Fibroblast of skin of left quadriceps (primary cell): ENCODE data around the gene OR1L1.

Source experiments
- DNase-seq, 2 experiments: peaks; one replicate each; pipeline ENCODE4 v3.0.0-alpha.2; 2013; ENCODE audit warnings: low read depth in 2 of 2

The OR1L1 gene, protein sequence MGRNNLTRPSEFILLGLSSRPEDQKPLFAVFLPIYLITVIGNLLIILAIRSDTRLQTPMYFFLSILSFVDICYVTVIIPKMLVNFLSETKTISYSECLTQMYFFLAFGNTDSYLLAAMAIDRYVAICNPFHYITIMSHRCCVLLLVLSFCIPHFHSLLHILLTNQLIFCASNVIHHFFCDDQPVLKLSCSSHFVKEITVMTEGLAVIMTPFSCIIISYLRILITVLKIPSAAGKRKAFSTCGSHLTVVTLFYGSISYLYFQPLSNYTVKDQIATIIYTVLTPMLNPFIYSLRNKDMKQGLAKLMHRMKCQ

DNA sequence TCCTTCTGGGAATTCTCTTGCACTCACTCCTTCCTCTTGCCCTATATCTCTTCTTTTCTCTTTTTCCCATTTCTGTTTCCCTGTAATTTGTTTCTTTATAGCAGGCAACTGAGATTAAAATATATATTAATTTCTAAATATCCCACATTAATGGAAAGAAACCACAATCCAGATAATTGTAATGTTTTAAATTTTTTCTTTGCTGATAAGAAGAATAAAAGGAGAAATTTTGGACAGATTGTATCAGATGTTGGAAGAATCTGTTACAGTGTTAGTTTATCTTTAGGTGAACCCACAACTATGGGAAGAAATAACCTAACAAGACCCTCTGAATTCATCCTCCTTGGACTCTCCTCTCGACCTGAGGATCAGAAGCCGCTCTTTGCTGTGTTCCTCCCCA, at the start of gene OR1L1:
Gene OR1L1 (plus strand): TSS at position 301 of the 400 bp plus-strand sequence. CDS start 0 bp downstream, at position 301.
- DNase-seq = no peak

DNA sequence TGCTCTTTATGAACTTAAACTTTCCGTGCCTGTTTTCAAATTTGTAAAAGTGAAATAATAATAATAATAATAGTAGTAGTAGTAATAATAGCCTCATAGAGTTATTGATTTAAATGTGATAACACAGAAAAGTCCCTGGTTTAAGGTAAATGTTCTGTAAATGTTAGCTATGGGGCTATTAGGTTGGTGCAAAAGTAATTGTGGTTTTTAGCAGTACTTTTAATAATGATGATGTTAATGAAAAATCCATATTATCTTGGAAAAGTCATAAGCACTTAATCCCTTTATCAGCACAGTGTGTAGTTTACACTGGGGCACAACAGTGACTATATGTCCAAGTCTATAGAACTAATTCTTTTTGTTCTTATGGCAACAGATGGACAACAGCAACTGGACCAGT, 47.2 kb upstream of the OR1L1 start, which contains the start of gene OR1Q1:
Gene OR1Q1 (plus strand): TSS at position 377 of the 400 bp plus-strand sequence. CDS start 0 bp downstream, at position 377.
- no peak for DNase-seq

DNA sequence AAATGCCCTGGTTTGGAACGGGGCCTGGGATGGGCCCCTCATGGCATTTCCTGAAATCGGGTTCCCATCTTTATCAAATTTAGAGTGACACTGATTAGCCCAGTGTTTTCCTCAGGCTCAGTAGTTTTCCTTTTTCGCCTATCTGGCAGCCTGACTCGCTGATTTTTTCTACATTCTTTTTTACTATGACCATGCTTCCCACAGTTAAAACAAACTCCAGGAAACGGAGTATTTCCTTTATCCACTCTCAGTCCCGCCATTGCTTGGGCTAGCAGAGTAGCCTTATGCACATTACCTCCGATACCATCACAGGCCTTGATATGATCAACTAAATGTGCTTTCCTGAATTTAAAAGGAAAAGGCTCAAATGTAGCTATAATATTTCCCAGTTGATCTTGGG, 41.5 kb upstream of the OR1L1 start:
- no peak for DNase-seq

DNA sequence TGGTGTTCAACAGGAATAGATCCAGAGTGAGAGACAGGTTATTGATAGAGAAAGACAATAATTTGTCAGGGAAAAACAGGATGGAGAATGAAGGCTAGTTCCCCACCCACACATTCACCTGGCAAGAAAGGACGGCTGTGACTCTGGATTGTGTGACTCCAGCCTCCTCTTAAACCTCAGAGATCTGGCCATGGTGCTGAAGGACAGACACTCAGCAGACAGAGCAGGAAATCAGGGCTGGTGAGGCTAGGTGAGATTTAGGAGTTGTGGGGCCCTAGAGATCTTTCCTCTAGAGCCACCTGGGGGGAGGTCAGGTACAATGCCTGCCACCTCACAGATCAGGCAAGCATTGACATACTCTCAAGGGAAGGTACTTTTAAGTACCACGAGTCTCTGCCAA, 19.3 kb upstream of the OR1L1 start:
- DNase-seq = no peak

DNA sequence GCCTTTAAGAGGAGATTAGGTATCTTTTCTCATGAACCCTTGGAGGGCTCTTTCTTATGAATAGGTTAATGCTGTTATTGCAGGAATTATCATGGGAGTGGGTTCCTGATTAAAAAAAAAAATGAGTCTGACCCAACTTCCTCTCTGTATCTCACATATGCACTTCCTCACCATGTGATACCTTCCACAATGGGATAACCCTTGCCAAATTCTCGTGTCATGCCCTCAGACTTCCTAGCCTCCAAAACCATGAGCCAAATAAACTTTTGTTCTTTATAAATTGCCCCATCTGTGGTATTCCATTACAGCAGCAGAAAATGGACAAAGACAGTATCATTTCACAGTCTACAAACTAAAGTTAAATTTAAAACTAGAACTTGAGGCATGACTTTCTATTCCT, 5.1 kb upstream of the OR1L1 start:
- no peak for DNase-seq

DNA sequence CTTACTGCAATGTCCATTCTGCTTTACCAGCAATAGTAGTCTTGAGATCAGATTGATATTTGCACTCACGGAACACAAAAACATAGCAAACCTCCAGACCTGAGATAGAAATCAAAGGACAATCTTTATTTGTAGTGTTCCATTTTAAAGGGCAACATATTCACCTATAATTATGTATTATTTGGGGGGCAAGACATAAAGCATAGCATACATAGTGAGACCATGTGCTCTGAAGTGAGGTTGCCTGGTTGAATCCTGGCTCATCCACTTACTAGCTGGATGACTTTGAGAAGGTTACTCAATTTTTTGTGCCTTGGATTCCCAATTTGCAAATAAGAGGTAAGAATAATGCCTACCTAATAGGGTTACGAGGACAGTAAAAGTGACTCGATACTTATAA, 4.0 kb upstream of the OR1L1 start, which contains the start of gene OR1B1:
Gene OR1B1 (minus strand): TSS at position 101 of the 400 bp plus-strand sequence.
- no peak for DNase-seq

DNA sequence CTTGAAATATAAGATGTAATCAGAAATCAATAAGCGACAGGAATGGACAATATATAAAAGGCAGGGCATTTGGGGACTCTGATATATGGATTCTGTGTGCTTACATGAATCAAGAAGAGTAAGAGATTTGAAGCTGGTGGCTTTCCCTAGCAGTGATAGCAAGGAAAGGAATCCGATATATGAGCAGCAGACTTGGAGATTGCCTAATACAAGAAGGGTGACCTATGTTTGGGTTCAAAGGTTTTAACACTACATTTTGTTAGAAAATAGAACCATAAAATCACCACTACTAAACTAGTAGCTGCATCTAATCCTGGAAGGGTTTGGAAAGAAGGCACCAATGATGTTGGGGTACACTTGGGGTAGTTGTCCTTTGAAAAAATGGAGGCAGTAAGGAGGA, 11.0 kb downstream of the OR1L1 start:
- DNase-seq = no peak

DNA sequence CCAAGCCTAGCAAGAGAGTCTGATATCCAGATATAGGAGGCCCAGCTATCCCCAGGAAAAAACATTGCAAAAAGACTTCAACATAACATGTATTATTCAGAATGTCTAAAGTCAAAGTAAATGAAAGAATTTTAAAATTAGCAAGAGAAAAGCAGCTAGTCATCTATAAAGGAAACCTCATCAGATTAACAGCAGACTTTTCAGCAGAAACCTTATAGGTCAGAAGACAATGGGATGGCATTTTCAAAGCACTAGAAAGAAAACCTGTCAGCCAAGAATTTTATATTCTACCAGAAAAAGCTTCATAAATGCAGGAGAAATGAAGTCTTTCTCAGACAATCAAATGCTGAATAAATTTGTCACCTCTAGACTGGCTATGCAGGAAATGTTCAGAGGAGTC, 23.3 kb downstream of the OR1L1 start:
- DNase-seq = no peak

DNA sequence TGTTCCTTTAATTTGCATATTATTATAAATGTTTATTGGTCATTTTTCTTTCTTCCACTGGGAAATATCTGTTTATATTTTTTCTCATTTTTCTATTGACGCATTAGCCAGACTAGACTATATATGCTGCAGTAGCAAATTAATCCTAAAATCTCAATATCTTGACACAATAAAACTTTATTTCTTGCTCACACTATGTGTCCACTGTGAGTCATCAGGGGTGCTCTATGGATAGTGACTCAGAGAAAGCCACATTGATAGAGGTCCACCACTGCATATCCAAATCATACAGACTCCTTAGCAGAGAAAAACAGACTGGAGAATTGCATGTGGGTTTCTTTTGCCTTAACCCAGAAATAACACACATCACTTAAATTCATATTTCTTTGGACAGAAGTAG, 34.2 kb downstream of the OR1L1 start:
- no peak for DNase-seq
